Memory B cell (primary cell): ENCODE measurements around the gene FAM222B.
"Not testable (repeated sequence)": the region's sequence is repeated elsewhere in the genome, so short reads cannot be mapped to it uniquely, and the experiment has no call there.

Experiments
- ATAC-seq: fragments of 150-1000 bp; cut with Tn5 transposase; 2 replicates; pipeline ENCODE4 v1.10.0; 2021; ENCODE audit warnings: low read depth, mild to moderate bottlenecking, moderate library complexity
- DNase-seq, 2 donors: peaks; one replicate each; pipeline ENCODE4 v3.0.0; 2022; ENCODE audit warnings: low spot score in 2 of 2
- H3K27ac Mint-ChIP-seq: one replicate; pipeline ENCODE4 v1.8.0; 2022; ENCODE audit warnings: mild to moderate bottlenecking, moderate library complexity, mixed read lengths
- H3K27me3 Mint-ChIP-seq: one replicate; pipeline ENCODE4 v1.8.0; 2022; ENCODE audit warnings: mixed read lengths
- H3K36me3 Mint-ChIP-seq: one replicate; pipeline ENCODE4 v1.8.0; 2022; ENCODE audit warnings: mild to moderate bottlenecking, mixed read lengths
- H3K4me1 Mint-ChIP-seq: one replicate; pipeline ENCODE4 v1.8.0; 2022; ENCODE audit warnings: mixed read lengths
- H3K4me3 Mint-ChIP-seq: one replicate; pipeline ENCODE4 v1.8.0; 2022; ENCODE audit warnings: mild to moderate bottlenecking, moderate library complexity, mixed read lengths
- H3K9me3 Mint-ChIP-seq: one replicate; pipeline ENCODE4 v1.8.0; 2022; ENCODE audit warnings: mixed read lengths

FAM222B gene

DNA sequence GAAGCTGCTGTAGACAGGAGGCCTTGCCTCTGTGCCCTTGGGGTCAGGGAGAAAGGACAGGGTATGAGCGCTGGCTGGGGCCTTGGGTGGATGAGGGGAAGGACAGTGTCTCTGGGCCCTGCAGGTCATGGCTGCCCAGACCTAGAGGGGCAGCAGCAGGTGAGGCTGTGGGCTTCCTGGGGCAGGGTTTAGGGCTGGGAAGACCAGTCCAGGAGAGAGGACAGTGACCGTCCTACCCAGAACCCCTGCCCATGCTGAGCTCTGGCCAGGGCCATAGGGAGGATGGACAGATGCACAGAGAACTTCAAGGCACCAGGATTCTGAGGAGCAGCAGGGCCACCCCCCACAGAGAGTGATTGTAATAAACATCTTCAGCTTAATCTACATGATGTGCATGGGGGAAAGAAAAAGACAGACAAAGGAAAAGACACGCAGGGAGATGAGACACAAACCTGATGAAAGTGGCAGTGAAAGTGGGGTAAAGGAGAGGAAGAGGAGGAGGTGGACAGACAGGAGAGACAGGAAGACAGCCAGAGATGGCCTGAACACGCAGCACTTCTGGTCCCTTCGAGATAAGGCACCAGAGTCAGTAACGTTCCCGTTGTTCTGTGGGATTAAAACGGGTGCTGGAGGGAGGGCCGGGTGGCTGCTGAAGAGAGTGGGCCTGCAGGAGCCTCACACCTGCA is 37.4 kb upstream of the FAM222B start:
- Mint-ChIP-seq H3K4me1 (peaks cover 17% of the 10 kb centered on the region), H3K36me3 (peaks cover 39% of the 10 kb centered on the region), H3K27ac (no peak overlapping the region), H3K9me3 (no peaks in the 10 kb centered on the region), H3K4me3 (no peak overlapping the region), H3K27me3 (no peaks in the 10 kb centered on the region)
- ATAC-seq (no peak), DNase-seq (no peak)

DNA sequence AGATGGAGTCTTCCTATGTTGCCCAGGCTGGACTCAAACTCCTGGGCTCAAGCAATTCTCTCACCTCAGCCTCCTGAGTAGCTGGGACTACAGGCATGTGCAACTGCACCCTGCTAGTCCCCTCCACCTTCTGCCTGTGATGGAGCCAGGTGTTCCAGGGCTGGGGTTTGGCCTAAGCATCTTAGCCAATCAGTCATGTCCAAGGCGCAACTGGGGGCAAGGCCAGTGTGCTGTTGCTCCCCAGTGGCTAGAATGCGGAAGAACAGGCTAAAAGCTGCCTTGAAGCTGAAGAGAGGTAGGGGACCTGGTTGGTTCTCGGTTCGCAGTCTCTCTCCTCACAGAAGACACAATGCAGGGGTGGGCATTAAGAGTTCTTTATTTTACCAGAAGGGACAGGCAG is 36.4 kb upstream of the FAM222B start:
- DNase-seq (no peak), ATAC-seq (peak; percentile 44)
- Mint-ChIP-seq H3K4me3 (no peak overlapping the region), H3K27ac (no peak overlapping the region), H3K4me1 (peaks cover 12% of the 10 kb centered on the region), H3K9me3 (no peaks in the 10 kb centered on the region), H3K36me3 (peaks cover 31% of the 10 kb centered on the region), H3K27me3 (no peaks in the 10 kb centered on the region)

GRCh38 chr17:28878158-28878910 is 35.7 kb upstream of the FAM222B start:
- ATAC-seq: no peak
- Mint-ChIP-seq H3K9me3 (no peaks in the 10 kb centered on the region), H3K4me1 (peaks cover 12% of the 10 kb centered on the region), H3K4me3 (no peak overlapping the region), H3K36me3 (peaks cover 28% of the 10 kb centered on the region), H3K27me3 (no peaks in the 10 kb centered on the region), H3K27ac (no peak overlapping the region)
- no peak for DNase-seq

- H3K27ac Mint-ChIP-seq, ATAC-seq, H3K27me3 Mint-ChIP-seq, DNase-seq, H3K4me3 Mint-ChIP-seq, H3K9me3 Mint-ChIP-seq: not testable (repeated sequence)
- peaks cover 24% of the 10 kb centered on the region for H3K36me3 Mint-ChIP-seq
- H3K4me1 Mint-ChIP-seq: peaks cover 12% of the 10 kb centered on the region
Measured at GRCh38 chr17:28877150-28877711, 34.6 kb upstream of the FAM222B start.

DNA sequence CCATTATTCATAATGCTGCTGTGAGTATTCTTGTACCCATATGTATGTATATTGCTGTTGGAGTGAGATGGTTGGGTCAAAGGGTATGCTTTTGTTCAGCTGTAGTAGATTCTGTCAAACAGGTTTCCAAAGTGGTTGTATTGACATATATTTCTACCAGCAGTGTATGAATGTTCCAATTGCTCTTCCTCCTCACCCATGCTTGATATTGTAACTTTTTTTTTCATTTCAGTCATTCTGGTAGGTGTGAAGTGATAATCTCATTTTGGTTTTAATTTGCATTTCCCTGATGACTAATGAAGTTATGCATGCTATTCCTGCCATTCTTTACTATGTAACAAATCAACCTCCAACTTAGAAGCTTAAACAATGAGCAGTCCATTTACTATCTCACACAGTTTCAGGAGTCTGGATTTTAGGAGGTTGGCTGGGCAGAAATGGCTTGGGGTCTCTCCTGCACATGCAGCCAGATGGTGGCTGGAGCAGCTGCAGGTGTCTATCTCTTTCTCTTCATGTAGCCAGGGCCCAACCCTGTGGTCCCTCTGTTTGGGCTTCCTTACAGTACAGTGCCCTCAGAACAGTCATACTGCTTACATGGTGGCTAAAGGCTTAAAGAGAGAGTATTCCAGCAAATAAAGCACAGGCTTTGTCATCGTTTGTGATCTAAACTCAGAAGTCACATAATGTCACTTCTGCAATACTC is 33.4 kb upstream of the FAM222B start:
- H3K27me3 Mint-ChIP-seq: no peaks in the 10 kb centered on the region
- peak overlapping the region; percentile 31 for H3K27ac Mint-ChIP-seq
- ATAC-seq (no peak), DNase-seq (no peak)
- H3K4me3 Mint-ChIP-seq: no peak overlapping the region
- no peaks in the 10 kb centered on the region for H3K9me3 Mint-ChIP-seq
- H3K36me3 Mint-ChIP-seq: peaks cover 18% of the 10 kb centered on the region
- H3K4me1 Mint-ChIP-seq: peaks cover 21% of the 10 kb centered on the region

- peaks cover 12% of the 10 kb centered on the region for H3K36me3 Mint-ChIP-seq
Measured at GRCh38 chr17:28874750-28875149, 32.2 kb upstream of the FAM222B start.

DNA sequence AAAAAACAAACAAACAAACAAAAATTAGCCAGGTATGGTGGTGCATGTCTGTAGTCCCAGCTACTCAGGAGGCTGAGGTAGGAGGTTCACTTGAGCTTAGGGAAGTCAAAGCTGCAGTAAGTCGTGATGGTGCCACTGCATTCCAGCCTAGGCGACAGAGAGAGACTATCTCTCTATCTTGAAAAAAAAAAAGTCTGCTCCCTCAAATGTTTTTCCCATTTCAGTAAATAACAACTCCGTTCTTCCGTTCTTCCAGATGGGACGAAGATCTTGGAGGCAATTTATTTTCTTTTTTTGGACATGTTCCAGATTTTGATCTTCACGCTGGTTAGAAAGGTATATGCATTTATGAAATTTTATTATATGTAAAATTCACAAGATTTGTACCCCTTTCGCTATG is 31.2 kb upstream of the FAM222B start:
- Mint-ChIP-seq H3K27me3 (no peaks in the 10 kb centered on the region), H3K4me1 (peaks cover 20% of the 10 kb centered on the region), H3K27ac (no peak overlapping the region), H3K36me3 (peaks cover 6% of the 10 kb centered on the region), H3K4me3 (no peak overlapping the region), H3K9me3 (no peaks in the 10 kb centered on the region)
- ATAC-seq: no peak
- no peak for DNase-seq

More at GRCh38 chr17:28874750-28875149, 32.2 kb upstream of the FAM222B start:
- no peak overlapping the region for H3K27ac Mint-ChIP-seq
- no peaks in the 10 kb centered on the region for H3K9me3 Mint-ChIP-seq
- H3K4me3 Mint-ChIP-seq: no peak overlapping the region
- H3K27me3 Mint-ChIP-seq: no peaks in the 10 kb centered on the region
- peaks cover 20% of the 10 kb centered on the region for H3K4me1 Mint-ChIP-seq
- DNase-seq (no peak), ATAC-seq (no peak)

DNA sequence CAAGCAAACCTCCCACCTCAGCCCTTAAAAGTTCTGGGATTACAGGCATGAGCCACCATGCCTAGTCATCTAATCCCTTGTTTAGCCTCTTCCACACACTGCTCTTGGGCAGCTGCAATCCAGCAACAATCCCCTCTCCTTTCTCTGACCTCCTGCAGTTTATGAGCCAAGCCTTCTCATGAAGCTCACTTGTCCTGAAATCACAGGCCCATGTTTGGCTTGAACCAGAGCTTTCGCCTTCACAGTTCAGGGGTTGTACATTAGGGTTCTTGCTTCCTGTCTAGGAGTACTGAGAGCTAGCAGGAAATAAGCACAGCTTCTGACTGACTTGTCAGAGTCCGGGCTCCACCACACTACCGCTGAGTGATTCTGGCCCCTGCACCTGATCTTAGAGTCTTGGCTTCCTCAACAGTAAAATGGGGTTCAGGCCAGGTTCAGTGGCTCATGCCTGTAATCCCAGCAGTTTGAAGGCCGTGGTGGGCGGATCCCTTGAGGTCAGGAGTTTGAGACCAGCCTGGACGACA is 28.5 kb upstream of the FAM222B start:
- peak overlapping the region; percentile 35 for H3K4me3 Mint-ChIP-seq

DNA sequence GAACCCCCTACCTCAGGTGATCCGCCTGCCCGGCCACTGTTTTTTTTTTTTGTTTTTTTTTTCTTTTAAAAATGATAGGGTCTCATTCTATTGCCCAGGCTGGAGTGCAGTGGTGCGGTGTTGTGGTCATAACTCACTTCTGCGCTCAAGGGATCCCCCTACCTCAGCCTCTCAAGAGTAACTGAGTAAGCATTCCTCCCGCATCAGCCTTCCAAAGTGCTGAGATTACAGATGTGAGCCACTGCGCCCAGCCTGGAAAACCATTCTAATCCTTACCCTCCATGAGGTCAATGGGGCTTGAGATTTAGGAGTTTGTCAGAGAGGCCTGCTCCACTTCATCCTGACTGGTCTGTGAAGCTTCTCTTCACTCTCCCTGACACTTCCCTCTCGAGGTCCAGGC is 24.7 kb upstream of the FAM222B start:
- Mint-ChIP-seq H3K9me3 (no peaks in the 10 kb centered on the region), H3K4me1 (peaks cover 22% of the 10 kb centered on the region), H3K27me3 (no peaks in the 10 kb centered on the region), H3K4me3 (no peak overlapping the region), H3K36me3 (no peaks in the 10 kb centered on the region), H3K27ac (no peak overlapping the region)
- ATAC-seq: no peak
- DNase-seq: no peak

More for the DNA sequence above, 28.5 kb upstream of the FAM222B start:
- H3K27me3 Mint-ChIP-seq: no peaks in the 10 kb centered on the region
- no peaks in the 10 kb centered on the region for H3K36me3 Mint-ChIP-seq
- peaks cover 16% of the 10 kb centered on the region for H3K4me1 Mint-ChIP-seq
- DNase-seq: peak; percentile 33 to 39
- H3K9me3 Mint-ChIP-seq: no peaks in the 10 kb centered on the region
- peak; percentile 100 for ATAC-seq
- peak overlapping the region; percentile 89 for H3K27ac Mint-ChIP-seq

- DNase-seq: peak in 1 of 2 donors; percentile 30
- Mint-ChIP-seq H3K4me1 (peaks cover 18% of the 10 kb centered on the region), H3K9me3 (no peaks in the 10 kb centered on the region), H3K27ac (peak overlapping the region; percentile 85), H3K4me3 (peak overlapping the region; percentile 64), H3K27me3 (no peaks in the 10 kb centered on the region), H3K36me3 (no peaks in the 10 kb centered on the region)
- ATAC-seq: peak; percentile 100
Measured at GRCh38 chr17:28865946-28866752, 23.6 kb upstream of the FAM222B start.

DNA sequence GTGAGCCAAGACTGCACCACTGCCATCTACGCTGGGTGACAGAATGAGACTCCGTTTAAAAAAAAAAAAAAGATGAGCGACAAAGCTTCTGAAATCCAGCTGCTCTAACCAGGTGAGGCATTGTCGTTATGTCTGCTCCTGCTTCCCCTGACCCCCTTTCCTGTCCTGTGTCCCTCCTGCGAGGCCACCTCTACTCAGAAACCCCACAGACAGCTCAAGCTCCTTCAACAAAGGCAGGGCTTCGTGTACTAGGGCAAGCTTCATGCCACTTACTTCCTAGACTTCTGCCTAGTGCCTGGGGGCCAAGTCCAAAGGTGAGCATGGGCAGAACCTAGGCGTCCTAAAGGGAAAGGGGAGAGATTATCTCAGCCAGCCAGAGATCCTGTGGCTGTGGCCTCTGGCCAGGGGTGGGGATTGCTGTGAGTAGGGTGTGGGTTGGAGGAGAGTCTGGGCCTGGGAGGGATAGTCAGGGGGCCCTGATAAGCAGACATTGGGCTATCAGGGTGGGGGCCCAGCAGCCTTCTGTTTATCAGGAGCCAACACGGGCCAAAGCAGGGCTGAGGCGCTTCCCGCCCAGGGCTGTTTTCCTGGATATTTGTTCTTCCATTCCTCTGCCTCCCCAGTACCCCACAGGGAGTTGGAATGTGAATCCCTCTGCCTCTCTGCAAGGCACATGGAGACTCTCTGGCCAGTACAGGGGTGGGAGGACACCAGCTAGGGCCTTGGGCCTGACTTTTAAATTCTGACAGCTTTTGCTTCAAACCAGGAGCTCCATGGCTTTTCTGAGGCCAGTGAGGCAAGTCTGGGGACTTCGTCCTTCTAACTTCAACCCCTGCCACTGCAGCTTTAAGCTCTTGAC is 22.6 kb upstream of the FAM222B start:
- ATAC-seq (peak; percentile 11), DNase-seq (no peak)
- Mint-ChIP-seq H3K27ac (peak overlapping the region; percentile 85), H3K4me1 (peaks cover 15% of the 10 kb centered on the region), H3K36me3 (peaks cover 5% of the 10 kb centered on the region), H3K4me3 (peak overlapping the region; percentile 64), H3K27me3 (no peaks in the 10 kb centered on the region), H3K9me3 (no peaks in the 10 kb centered on the region)

GRCh38 chr17:28863953-28864352 is 21.4 kb upstream of the FAM222B start:
- Mint-ChIP-seq H3K4me3 (no peak overlapping the region), H3K9me3 (no peaks in the 10 kb centered on the region), H3K36me3 (peaks cover 7% of the 10 kb centered on the region), H3K27ac (no peak overlapping the region), H3K4me1 (peaks cover 15% of the 10 kb centered on the region), H3K27me3 (no peaks in the 10 kb centered on the region)
- DNase-seq (no peak), ATAC-seq (no peak)
